IMR-90 (cell line): ENCODE results near the gene CCL5.

Experiments
- CEBPB ChIP-seq: IDR thresholded peaks from 2 replicates; pipeline ENCODE4 v1.6.1; 2012; ENCODE audit warnings: low read depth, low read length, improper control_type of control experiment
- CTCF ChIP-seq: conservative IDR thresholded peaks from 2 replicates; pipeline ENCODE4 v1.5.1; 2012; ENCODE audit warnings: mild to moderate bottlenecking, low read depth, low read length, improper control_type of control experiment
- MXI1 ChIP-seq: IDR thresholded peaks from 2 replicates; pipeline ENCODE4 v1.6.1; 2012; ENCODE audit warnings: low read depth, mild to moderate bottlenecking, low read length, moderate library complexity, borderline replicate concordance
- NFE2L2 ChIP-seq: fragments of 150-350 bp; IDR thresholded peaks from 2 replicates; pipeline ENCODE4 v1.6.1; 2016; ENCODE audit warnings: low read depth, mild to moderate bottlenecking, low read length
- POLR2A ChIP-seq: IDR thresholded peaks from 2 replicates; pipeline ENCODE4 v1.6.1; 2012; ENCODE audit warnings: mild to moderate bottlenecking, low read depth, low read length

GRCh38 chr17:35825206-35825605 lies 55.0 kb downstream of the CCL5 start:
- TF ChIP-seq POLR2A = no peak
- no peak for TF ChIP-seq CTCF
- TF ChIP-seq CEBPB = no peak
- no peak for TF ChIP-seq MXI1
- no peak for TF ChIP-seq NFE2L2
